ENCODE data around the gene NTM. TPM values are rescaled to one million over a fixed set of nuclear protein-coding genes. Genes with fewer than 3 reads are reported as not detected.

The NTM gene
- total and polyA plus RNA-seq, 9 donors, result 0.16 to 8.5 (median 0.55) TPM; not detected in 3

DNA sequence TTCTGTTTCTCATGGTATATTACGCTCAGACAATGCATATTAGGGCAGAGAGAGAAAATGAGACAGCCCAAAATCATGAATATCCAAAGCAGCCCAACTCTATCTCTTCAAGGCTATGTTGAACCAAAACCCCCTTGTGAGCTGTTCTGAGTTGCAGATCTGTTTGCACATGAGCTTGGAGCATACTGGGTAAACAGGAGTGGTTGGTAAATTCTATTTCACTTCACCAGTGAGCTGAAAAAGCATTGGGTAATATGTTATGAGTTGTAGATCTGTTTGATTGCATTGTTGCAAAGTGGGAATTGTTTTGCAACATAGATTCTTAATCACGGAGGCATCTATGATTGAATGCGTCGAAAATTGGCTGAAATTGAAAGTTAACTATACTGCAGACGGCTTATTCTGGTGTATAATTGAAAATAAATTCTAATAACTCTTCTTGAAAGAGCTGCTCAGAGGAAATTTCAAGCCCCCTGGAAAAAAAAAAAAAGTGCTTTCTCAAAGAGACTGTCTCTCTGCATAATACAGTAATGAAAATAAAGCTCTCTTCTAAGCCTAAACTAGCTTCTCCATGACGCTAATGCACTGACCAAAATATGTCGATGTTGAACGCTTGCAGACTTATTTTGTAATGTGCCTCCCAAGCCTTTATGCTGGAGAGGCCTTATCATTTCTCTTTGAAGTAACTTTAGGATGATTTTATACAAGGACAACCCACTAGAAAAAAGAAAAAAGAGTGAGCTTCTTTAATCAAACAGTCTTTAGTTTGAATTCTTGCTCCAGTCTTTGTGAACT lies 263.7 kb downstream of the NTM start:
- no peaks in the 10 kb centered on the region for H3K27me3 ChIP-seq
- no peak for DNase-seq
- no peaks in the 10 kb centered on the region for H3K4me1 ChIP-seq (ENCODE audit: insufficient read depth)
- no peak for TF ChIP-seq EP300 (IDR thresholded peaks at IDR 0.05)
- TF ChIP-seq POLR2A (IDR thresholded peaks at IDR 0.05), result no peak
- TF ChIP-seq, protein P1, sequence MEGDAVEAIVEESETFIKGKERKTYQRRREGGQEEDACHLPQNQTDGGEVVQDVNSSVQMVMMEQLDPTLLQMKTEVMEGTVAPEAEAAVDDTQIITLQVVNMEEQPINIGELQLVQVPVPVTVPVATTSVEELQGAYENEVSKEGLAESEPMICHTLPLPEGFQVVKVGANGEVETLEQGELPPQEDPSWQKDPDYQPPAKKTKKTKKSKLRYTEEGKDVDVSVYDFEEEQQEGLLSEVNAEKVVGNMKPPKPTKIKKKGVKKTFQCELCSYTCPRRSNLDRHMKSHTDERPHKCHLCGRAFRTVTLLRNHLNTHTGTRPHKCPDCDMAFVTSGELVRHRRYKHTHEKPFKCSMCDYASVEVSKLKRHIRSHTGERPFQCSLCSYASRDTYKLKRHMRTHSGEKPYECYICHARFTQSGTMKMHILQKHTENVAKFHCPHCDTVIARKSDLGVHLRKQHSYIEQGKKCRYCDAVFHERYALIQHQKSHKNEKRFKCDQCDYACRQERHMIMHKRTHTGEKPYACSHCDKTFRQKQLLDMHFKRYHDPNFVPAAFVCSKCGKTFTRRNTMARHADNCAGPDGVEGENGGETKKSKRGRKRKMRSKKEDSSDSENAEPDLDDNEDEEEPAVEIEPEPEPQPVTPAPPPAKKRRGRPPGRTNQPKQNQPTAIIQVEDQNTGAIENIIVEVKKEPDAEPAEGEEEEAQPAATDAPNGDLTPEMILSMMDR (IDR thresholded peaks at IDR 0.05), result no peak
- no peaks in the 10 kb centered on the region for H3K36me3 ChIP-seq
- H3K4me3 ChIP-seq, result no peak overlapping the region
- intact Hi-C loops (cut with DNase I), result no loop called here
- WGBS, 3 donors, result 6 to 22% (median 8%) methylated on average over 8 of the region's 8 CpGs
- no peaks in the 10 kb centered on the region for H3K9me3 ChIP-seq
- no peak overlapping the region for H3K27ac ChIP-seq

DNA sequence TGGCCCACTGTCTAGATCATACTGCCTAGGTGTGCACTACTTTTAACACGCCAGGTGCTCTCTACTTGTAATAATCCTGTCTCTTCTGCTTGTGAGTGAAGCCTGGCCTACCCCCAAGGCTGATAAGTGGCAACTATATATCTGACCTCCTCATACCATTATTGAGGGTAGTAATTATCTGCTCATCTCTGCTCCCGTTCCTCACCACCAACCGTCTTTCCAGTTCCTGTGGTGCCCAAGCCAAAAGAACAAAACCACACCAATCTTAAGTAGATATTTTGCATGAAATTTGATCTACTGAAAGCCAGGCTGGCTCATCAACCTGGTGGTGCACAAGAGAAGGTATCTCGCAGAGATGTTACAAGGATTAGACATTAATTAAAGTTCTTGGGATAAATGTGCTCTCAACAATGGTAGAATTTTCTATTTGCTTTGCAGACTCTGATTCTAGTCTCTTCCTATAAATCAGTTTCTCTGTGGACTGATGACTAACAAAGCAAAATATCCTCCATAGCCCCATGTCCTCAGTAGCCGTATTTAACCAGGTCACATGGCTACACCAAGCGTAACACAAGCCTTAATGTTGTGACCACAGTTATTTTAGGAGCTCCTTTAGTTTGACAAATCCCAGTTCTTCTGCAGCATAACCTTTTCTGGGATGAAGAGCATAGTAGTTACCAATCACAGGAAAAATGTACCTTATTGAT lies 267.2 kb downstream of the NTM start:
- Histone ChIP-seq H3K4me3 (no peak overlapping the region), H3K27me3 (no peaks in the 10 kb centered on the region), H3K36me3 (no peaks in the 10 kb centered on the region), H3K4me1 (ENCODE audit: insufficient read depth) (no peaks in the 10 kb centered on the region), H3K27ac (no peak overlapping the region), H3K9me3 (no peaks in the 10 kb centered on the region)
- TF ChIP-seq, protein P1 (IDR thresholded peaks at IDR 0.05), result no peak
- TF ChIP-seq POLR2A (IDR thresholded peaks at IDR 0.05) (no peak), EP300 (IDR thresholded peaks at IDR 0.05) (no peak)
- intact Hi-C loops (cut with DNase I), result no loop called here
- no peak for DNase-seq
- WGBS, 3 donors, result 85 to 91% (median 90%) methylated on average over 6 of the region's 6 CpGs

DNA sequence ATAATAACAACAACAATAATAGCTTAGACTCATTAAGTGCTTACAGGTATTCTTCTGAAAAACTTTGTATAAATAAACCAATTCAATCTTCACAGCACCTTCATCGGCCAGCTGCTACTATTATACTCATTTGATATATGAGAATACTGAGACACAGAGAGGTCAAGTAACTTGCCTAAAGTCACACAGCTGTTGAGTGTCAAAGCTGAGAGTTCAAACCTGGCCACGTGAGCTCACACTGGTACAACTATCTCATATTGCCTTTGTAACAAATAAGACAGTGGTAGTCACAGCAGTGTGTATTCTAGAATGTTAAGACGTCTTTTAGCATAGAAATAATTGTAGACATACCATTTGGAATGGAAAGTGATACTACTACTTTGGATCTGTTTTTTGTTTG lies 268.5 kb downstream of the NTM start:
- no peak overlapping the region for H3K4me3 ChIP-seq
- H3K4me1 ChIP-seq (ENCODE audit: insufficient read depth), result no peaks in the 10 kb centered on the region
- TF ChIP-seq POLR2A (IDR thresholded peaks at IDR 0.05), result no peak
- no peak for TF ChIP-seq EP300 (IDR thresholded peaks at IDR 0.05)
- TF ChIP-seq, protein P1 (IDR thresholded peaks at IDR 0.05), result no peak
- intact Hi-C loops (cut with DNase I), result no loop called here
- no peaks in the 10 kb centered on the region for H3K27me3 ChIP-seq
- no peaks in the 10 kb centered on the region for H3K9me3 ChIP-seq
- H3K27ac ChIP-seq, result no peak overlapping the region
- WGBS, 3 donors, result 74 to 93% (median 88%) methylated on average over 3 of the region's 3 CpGs
- no peak for DNase-seq
- no peaks in the 10 kb centered on the region for H3K36me3 ChIP-seq

DNA sequence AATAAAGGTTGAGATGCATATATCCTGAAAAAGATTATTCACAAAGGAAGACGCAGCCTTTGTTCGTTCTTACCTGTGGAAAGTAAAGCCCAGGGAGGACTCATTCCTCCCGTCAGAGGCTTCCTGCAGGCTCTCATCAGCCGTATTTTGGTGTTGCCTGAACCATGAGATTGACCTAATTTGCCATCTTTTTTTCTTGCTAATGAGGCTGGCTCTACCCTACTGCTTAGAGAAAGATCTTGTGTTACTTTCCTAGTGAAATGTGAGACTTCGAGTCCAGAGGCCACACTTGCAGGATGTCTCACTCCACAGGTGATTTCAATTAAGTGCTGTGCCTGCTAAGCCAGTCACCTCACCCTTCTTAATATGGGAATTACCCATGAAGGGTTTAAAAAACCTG lies 269.9 kb downstream of the NTM start:
- H3K27me3 ChIP-seq, result no peaks in the 10 kb centered on the region
- WGBS, 3 donors, result 84 to 96% (median 89%) methylated on average over 5 of the region's 5 CpGs
- TF ChIP-seq, protein P1 (IDR thresholded peaks at IDR 0.05), result no peak
- no peak overlapping the region for H3K27ac ChIP-seq
- intact Hi-C loops (cut with DNase I), result no loop called here
- H3K4me1 ChIP-seq (ENCODE audit: insufficient read depth), result no peaks in the 10 kb centered on the region
- H3K9me3 ChIP-seq, result no peaks in the 10 kb centered on the region
- no peaks in the 10 kb centered on the region for H3K36me3 ChIP-seq
- H3K4me3 ChIP-seq, result no peak overlapping the region
- DNase-seq, result no peak
